Lung microvascular endothelial cell (primary cell): ENCODE results near the gene AS3MT. TPM values are rescaled to one million over a fixed set of nuclear protein-coding genes. Genes with fewer than 3 reads are reported as not detected.
"Not testable (repeated sequence)": the region's sequence is repeated elsewhere in the genome, so short reads cannot be mapped to it uniquely, and the experiment has no call there.

Experiments used
- DNase-seq, 2 donors: peaks; one replicate each; pipeline versions ENCODE4 v3.0.0 to v3.0.0-alpha.2; 2010; ENCODE audit warnings: low read depth in 2 of 2
- total RNA-seq: library from RNA; depleted of rRNA; stranded (reverse); fragments of >200 nt; gene quantifications from 2 replicates; pipeline ENCODE4 v1.2.1, GENCODE V29; 2014

AS3MT gene, protein sequence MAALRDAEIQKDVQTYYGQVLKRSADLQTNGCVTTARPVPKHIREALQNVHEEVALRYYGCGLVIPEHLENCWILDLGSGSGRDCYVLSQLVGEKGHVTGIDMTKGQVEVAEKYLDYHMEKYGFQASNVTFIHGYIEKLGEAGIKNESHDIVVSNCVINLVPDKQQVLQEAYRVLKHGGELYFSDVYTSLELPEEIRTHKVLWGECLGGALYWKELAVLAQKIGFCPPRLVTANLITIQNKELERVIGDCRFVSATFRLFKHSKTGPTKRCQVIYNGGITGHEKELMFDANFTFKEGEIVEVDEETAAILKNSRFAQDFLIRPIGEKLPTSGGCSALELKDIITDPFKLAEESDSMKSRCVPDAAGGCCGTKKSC
- total RNA-seq: 0.60 and 0.65 TPM in 2 replicates

DNA sequence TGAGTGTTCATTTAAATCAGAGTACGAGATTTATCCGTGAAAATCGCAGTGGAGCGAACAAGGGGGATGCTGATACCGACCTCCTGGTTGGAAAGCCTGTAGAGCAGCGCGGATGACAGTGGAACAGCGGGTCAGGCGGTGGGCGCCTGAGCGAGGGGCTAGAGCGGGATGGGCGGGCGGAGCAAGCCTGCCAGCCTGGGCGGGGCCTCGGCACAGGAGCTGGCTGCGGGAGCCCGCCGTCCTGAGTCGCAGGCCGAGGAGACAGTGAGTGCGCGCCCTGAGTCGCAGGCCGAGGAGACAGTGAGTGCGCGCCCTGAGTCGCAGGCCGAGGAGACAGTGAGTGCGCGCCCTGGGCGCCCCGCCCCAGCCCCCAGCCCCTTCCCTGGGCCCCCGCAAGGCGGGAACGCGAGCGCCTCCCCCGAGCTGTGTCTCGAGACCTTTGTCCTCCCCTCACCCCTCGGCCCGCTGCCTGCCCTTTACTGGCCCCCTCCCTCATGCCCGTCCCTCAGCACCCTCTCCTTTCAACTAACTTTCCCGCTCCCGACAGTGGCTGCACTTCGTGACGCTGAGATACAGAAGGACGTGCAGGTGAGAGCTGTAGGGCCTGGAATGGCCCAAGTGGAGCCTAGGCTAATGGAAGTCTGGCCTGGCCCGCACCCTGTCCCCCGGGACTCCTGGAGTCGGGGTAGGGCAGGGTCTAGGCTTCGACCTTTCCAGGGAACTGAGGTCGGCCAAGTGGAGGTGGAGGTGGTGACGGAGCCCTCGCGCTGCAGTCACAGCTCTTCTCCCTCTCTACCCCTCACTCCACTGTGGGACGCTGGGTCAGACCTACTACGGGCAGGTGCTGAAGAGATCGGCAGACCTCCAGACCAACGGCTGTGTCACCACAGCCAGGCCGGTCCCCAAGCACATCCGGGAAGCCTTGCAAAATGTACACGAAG, at the start of gene AS3MT:
Gene AS3MT, plus strand, starts transcription at position 213 of the 941 bp plus-strand sequence. Its CDS starts 123 bp downstream, at position 336.
- peak; percentile 8 to 18 for DNase-seq

- DNase-seq: not testable (repeated sequence)
Measured at GRCh38 chr10:102820008-102820407, 49.3 kb upstream of the AS3MT start.

GRCh38 chr10:102822222-102822621, 47.0 kb upstream of the AS3MT start:
- no peak for DNase-seq

GRCh38 chr10:102824664-102825063, 44.6 kb upstream of the AS3MT start:
- no peak for DNase-seq

DNA sequence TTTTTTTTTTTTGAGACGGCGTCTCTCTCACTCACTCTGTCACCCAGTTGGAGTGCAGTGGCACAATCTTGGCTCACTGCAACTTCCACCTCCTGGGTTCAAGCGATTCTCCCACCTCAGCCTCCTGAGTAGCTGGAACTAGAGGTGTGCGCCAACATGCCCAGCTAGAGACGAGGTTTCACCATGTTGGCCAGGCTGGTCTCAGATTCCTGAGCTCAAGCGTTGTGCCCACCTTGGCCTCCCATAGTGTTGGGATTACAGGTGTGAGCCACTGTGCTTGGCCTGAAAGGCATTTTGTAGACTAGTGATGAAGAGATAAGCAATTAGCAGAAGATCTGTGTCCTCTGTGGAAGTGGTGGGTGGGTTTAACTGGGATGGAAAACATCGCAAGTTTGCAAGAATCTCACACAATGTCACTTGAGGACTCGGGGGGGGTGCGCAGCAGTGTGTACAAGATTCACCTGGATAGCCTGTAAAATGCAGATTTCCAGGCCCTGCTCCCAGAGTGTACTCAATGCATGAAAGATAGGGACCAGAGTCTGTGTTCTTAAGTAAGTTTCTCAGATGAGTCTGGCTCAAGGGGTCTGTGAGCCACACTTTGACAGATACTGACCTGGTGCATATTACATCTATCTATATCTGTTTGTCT, 43.0 kb upstream of the AS3MT start:
- DNase-seq: no peak

DNA sequence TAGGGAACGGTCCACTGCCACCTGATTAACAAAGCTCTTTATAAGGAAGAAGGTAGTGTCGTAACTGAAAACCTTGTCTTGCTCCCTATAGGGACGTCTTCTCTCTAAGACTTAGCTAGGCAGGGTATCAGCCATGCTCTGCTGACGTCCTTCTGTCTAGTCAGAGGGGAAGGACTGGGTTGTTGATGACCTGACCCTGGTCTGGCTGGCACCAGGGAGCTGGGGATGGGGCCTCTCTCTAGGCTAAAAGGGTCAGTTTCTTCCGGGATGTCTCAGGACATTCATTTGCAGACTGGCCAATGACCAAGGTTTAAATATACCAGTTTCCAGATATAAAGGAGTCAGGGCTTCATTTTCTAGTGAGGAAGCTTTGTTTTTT, 41.7 kb upstream of the AS3MT start:
- DNase-seq: no peak

GRCh38 chr10:102831322-102832071, 37.8 kb upstream of the AS3MT start:
- DNase-seq: no peak

DNA sequence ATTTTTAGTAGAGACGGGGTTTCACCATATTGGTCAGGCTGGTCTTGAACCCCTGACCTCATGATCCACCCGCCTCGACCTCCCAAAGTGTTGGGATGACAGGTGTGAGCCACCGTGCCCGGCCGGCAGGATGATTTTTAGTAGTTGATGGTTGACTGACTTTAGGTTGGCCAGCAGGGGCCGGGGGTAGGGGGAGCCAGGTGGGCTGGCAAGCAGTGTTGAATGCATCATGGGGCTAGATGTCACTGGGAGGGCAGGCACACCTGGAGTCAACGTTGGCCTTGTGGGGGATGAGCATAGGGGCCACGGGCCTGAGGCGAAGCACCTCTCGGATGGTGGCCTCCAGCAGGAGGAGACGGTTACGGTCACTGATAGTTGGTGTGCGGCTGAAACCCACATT, 37.0 kb upstream of the AS3MT start:
- no peak for DNase-seq

DNA sequence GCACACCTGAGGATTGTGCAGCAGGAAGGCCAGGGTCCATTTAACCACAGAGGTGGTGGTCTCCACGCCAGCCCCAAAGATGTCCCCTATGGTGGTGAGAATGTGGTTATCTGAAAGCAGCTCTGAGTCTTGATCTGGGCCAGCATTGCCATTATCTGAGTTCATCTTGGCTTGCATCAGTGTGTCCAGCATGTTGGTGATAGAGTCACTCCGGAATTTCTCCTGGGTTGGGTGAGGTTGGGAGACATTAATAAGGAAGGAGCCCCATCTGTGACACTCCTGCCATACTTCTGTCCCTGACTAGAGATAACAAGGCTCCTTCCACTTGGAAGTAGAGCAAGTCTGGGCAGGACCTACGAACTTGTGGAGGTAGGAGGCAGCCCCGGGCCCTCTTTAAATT, 36.3 kb upstream of the AS3MT start:
- no peak for DNase-seq

- DNase-seq: no peak
Measured at GRCh38 chr10:102834143-102834542, 35.1 kb upstream of the AS3MT start.

GRCh38 chr10:102835007-102835482, 34.2 kb upstream of the AS3MT start:
- DNase-seq: peak; percentile 78 to 85

GRCh38 chr10:102837230-102837721, 32.0 kb upstream of the AS3MT start, which contains the start of gene CYP17A1:
Gene CYP17A1, minus strand, starts transcription at chr10:102837413. Its CDS starts 52 bp downstream, at chr10:102837361.
- DNase-seq: no peak

DNA sequence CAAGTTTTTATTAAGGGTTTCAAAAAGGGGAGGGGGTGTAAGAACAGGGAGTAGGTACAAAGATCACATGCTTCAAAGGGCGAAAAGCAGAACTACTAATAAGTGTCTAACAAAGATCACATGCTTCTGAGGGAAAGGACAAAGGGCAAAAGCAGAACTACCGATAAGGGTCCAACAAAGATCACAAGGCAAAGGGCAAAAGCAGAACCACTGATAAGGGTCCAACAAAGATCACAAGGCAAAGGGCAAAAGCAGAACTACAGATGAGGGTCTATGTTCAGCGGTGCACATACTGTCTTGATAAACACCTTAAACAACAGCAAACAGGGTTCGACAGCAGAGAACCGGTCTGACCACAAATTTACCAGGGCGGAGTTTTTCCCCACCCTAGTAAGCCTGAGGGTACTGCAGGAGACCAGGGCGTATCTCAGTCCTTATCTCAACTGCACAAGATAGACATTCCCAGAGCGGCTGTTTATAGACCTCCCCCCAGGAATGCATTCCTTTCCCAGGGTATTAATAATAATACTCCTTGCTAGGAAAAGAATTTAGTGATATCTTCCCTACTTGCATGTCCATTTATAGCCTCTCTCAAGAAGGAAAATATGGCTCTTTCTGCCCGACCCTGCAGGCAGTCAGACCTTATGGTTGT, 30.9 kb upstream of the AS3MT start:
- not testable (repeated sequence) for DNase-seq

- DNase-seq: no peak
Measured at GRCh38 chr10:102841827-102842345, 27.4 kb upstream of the AS3MT start.

GRCh38 chr10:102843139-102843538, 26.1 kb upstream of the AS3MT start:
- DNase-seq: not testable (repeated sequence)

- DNase-seq: not testable (repeated sequence)
Measured at GRCh38 chr10:102844190-102844776, 25.0 kb upstream of the AS3MT start.

DNA sequence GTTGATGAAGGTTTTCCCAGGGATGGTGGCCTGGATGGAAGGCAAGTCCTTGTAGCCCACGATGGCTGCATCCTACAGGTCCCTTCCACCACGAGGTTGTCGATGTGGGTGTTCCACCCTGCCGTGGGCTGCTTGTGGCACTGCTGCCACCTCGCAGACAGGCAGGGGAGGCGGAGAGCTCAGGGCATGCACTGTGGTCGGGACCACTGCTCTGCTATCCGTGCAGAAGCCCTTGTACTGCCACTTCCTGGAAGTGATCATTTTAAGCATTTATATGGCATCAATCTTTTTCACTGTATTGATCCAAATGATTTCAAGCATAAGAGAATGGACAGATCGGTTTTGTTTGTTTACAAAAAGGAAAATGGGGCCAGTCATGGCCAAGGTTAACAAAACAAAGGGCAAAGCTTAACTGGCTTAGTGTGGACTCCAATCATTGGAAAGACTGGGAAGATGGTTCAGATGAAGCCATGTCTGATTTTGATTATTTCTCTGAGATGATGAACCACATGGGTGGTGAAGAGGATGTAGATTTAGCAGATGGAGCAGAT, 23.8 kb upstream of the AS3MT start:
- DNase-seq: no peak

DNA sequence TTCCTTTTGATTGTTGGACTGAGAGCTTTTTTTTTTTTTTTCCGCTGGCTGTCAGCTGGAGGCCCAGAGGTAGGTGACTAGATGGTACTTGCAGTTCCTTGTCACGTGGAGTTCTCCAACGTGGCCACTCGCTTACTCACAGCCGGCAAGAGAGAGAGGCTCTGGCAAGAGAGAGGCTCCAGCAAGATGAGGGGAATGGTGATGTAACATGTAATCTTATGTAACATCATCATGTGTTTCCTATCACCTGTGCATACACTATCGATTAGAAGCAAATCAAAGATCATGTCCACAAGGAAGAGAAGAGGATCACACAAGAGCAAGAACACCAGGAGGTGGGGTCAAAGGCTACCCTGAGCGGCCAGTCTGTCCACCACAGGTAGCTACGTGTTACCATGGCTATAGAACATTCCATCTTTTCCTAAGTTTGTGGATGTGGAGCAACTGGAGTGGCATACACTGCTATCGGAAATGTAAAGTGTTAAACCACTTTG, 19.2 kb upstream of the AS3MT start:
- no peak for DNase-seq

GRCh38 chr10:102853237-102853636, 16.0 kb upstream of the AS3MT start:
- not testable (repeated sequence) for DNase-seq
